GM08714 (cell line): ENCODE data around the gene FNDC3B.
"Not testable (repeated sequence)": the region's sequence is repeated elsewhere in the genome, so short reads cannot be mapped to it uniquely, and the experiment has no call there.

ENCODE experiments used
- H3K4me3 ChIP-seq: fragments of 200-500 bp; sonication (Bioruptor generic); 2 replicates; pipeline ENCODE4 v1.5.1; 2014; ENCODE audit warnings: mild to moderate bottlenecking, low read length, inconsistent platforms
- ZNF274 ChIP-seq: IDR thresholded peaks from 2 replicates; pipeline ENCODE4 v1.6.1; 2012; ENCODE audit warnings: mild to moderate bottlenecking, low read depth, low read length

Gene FNDC3B

DNA sequence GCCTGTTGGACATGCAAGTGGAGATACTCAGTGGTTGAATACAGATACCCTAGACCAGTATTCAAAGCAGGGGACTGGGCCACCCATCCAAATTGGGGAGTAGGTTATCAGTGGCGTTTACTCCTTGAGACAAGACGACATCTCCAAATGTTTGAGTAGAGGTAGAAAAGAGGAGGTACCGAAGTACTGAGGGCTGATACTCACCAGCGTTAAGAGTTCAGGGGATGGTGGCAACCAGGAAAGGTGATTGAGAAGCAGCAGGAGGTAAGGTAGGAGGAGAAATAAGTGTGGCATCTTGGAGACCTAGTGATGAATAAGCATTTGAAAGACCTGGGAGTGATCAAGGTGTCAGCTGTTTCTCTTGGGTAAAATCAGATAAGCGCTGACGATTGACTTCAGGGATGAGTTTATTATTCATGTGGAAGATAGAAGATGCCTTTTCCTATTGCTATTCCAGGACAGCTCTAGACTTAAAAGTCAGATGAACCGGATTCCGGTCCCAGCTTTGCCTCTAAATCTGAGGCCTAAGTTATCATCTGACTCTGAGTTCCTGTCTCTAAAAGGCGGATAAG, 312.6 kb downstream of the FNDC3B start:
- no peak overlapping the region for H3K4me3 ChIP-seq
- no peak for TF ChIP-seq ZNF274

DNA sequence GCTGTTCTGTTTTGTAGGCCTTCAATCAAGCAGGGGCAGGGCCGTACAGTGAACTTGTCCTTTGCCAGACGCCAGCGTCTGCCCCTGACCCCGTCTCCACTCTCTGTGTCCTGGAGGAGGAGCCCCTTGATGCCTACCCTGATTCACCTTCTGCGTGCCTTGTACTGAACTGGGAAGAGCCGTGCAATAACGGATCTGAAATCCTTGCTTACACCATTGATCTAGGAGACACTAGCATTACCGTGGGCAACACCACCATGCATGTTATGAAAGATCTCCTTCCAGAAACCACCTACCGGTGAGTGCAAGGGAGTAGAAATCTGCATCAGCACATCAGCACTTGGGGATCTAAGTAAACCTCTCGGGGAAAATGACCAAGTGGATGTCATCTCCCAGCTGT, 313.4 kb downstream of the FNDC3B start:
- TF ChIP-seq ZNF274: no peak

DNA sequence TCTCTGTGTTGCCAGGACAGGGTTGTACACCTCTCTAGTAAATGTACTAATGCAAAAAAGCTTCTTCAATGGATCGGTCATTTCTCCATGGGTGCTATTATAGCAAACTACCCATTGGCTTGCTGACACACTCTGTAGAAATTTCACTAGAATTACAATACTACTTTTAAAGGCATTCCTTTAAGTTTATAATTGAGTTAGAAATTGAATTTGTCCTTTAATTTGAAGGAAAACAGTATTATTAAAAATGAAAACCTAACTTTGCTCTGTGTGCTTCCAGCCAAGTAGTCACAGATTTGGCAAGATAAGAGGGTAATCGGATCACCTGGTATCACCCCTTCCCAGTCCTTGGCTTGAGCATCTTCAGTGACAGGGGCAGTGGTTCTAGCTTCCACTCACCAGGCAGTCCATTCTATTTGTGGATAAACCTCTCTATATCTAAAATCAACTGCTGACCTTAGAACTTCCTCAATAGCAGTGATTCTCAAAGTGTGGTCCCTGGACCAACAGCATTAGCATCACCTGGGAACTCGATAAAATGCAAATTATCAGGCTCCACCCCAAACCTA, 315.6 kb downstream of the FNDC3B start:
- TF ChIP-seq ZNF274: no peak
- H3K4me3 ChIP-seq: no peak overlapping the region

More for the DNA sequence above, 313.4 kb downstream of the FNDC3B start:
- H3K4me3 ChIP-seq: no peak overlapping the region

GRCh38 chr3:172355836-172356235, 316.5 kb downstream of the FNDC3B start:
- TF ChIP-seq ZNF274: no peak

GRCh38 chr3:172356427-172356826, 317.0 kb downstream of the FNDC3B start:
- no peak overlapping the region for H3K4me3 ChIP-seq
- no peak for TF ChIP-seq ZNF274

More at GRCh38 chr3:172355836-172356235, 316.5 kb downstream of the FNDC3B start:
- H3K4me3 ChIP-seq: no peak overlapping the region

DNA sequence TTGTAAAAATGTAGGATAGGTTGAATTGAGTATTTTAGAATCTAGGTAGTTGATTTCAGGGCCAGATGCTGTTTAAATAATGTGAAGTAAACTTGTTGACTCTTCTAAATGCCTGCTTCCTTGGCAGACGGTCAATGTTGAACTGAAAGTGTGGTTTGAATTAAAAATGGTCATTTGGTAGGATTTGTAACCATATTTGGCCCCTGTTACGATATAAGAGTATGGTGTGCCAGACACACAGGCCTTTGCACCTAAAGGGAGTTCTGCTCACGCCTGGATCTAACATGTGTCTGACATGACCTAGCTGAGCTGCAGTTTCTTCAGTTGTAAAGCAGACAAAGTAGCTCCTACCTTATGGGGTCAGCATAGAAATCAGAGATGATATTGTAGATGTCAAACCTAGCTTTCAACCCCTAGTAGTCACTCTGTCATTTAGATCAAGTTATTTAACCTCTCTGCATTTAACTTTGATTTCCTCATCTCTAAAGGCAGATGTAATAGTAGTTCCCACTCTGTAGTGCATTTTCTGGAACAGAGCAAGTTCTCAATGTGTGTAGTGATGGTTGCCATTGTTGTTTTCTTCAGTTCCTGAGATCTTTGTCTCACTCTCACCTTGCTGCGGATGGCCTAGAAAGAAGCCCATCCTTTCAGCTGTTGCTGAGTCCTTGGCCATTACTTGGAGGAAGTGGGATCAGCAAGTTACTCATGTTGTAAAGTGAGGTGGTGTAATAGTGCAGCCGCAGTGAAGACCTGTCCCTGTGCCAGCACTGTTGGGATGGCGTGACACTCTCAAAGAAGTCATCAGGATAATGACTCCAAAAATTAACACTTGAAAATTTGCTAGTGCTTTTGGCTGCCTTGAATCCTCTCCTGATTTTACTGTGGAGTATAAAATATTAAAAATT, 318.7 kb downstream of the FNDC3B start:
- TF ChIP-seq ZNF274: no peak
- no peak overlapping the region for H3K4me3 ChIP-seq

- TF ChIP-seq ZNF274: no peak
- no peak overlapping the region for H3K4me3 ChIP-seq
These were observed 319.9 kb downstream of the FNDC3B start for GRCh38 chr3:172359231-172359630.

- H3K4me3 ChIP-seq: no peak overlapping the region
- TF ChIP-seq ZNF274: no peak
These were observed 320.6 kb downstream of the FNDC3B start for GRCh38 chr3:172359996-172360395.

GRCh38 chr3:172362583-172362982, 323.2 kb downstream of the FNDC3B start:
- no peak overlapping the region for H3K4me3 ChIP-seq
- no peak for TF ChIP-seq ZNF274

DNA sequence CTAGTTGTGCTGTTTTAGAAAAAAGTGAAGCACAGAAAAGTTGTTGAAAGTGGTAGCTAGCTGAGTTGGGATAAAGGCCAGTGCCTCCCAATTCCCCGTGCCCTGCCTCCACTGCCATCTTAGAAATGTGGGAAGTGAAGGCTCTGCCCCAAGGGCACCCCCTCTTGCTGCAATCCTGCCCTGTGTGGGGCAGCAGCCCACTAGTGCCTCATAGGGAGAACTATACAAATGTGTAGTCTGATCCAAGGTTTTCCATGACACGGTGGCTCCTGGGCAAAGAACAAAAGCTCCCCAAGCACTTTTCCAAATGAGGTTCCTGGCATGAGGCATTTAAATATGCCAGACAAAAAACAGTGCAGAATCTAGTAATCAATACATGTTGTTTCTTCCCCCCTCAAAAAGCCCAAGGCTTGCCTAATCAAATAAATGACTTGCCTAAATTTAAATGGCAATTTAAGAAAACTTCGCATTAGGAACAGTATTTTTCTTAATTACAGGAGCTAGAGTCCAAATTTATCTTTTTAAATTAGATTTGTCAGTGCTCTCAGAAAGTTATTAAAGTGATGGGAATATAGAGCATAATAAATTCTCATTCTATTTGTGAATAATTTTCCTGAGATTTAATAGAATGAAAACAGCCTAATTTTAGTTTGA, 325.1 kb downstream of the FNDC3B start:
- TF ChIP-seq ZNF274: no peak
- no peak overlapping the region for H3K4me3 ChIP-seq

GRCh38 chr3:172365028-172365567, 325.7 kb downstream of the FNDC3B start:
- no peak for TF ChIP-seq ZNF274
- no peak overlapping the region for H3K4me3 ChIP-seq

DNA sequence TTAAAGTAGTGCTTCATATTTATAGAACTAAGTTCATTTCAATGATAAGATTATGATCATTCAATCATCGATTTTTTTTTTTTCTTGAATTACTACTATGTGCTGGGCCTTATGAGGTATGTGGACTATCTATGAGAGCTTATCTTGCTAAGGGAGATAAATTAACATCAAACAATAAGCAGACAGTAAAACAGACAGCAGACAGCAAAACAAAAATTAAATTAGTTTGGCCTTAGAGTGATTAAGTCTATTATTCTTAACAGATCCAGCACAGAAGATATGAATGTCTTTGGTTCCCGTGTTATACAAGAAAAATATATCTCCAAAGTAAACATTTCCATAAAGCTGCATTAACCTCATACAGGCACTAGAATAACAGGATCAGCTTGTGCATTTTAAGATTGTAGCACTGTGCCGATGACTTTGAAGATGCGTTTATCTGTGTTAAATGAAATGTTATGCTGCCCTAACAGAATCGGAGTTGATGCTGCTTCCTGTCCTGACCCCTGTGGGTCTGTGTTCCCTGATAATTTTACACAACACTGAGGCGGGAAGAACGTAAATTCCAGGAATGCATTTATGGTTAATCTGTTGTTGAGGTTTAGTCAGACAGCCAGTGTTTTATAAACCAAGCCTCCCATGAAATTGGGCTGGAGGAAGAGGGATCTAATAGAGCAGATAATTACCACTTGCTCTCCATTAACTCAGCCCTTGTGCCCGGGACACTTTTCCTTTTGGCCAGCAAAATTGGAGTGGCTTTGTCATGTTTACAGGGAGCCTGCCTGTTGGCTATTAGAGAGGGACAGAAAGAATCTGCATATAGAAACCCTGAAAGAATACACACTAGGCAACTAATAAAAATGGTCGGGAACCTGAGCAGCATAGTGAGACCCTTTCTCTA, 328.1 kb downstream of the FNDC3B start:
- no peak for TF ChIP-seq ZNF274
- no peak overlapping the region for H3K4me3 ChIP-seq

- H3K4me3 ChIP-seq: not testable (repeated sequence)
These were observed 329.2 kb downstream of the FNDC3B start for GRCh38 chr3:172368556-172368955.
